ENCODE measurements around the gene OR10A4. TPM values are rescaled to one million over a fixed set of nuclear protein-coding genes. Genes with fewer than 3 reads are reported as not detected.

OR10A4 gene
- total and polyA plus RNA-seq, 2 donors (not counting 1 experiment from before 2014, with no cell fraction given), result not detected

GRCh38 chr11:6844356-6844755 is 32.1 kb upstream of the OR10A4 start:
- ATAC-seq (ENCODE audit: low read depth) (no peak), DNase-seq (no peak)
- H3K4me1 Mint-ChIP-seq, result no peaks in the 10 kb centered on the region
- H3K36me3 ChIP-seq (replicated peaks in 1 of 2; ENCODE audit: control extremely low read depth in 1 of 2, control insufficient read depth in 1 of 2, extremely low read depth in 1 of 2, insufficient read depth in 2 of 2, low read length in 1 of 2), result no peaks in the 10 kb centered on the region
- no peaks in the 10 kb centered on the region for H3K9me3 ChIP-seq (ENCODE audit: control extremely low read depth in 1 of 3, control insufficient read depth in 2 of 3, insufficient read depth in 1 of 3, low read length in 2 of 3)
- H3K9ac ChIP-seq (ENCODE audit: low read length), result no peak overlapping the region
- no peak overlapping the region for H3K4me3 Mint-ChIP-seq
- no peak overlapping the region for H3K4me3 ChIP-seq (ENCODE audit: control extremely low read depth in 1 of 5, extremely low read depth in 1 of 5, insufficient read depth in 1 of 5, low read depth in 2 of 5, low read length in 4 of 5)
- H3K27ac Mint-ChIP-seq, result no peak overlapping the region
- no peak overlapping the region for H2AFZ ChIP-seq (ENCODE audit: insufficient read depth, low read depth, low read length, poor library complexity, severe bottlenecking)
- ChIA-PET CTCF (no interaction called here), POLR2A (no interaction called here)
- H3K4me1 ChIP-seq (ENCODE audit: control insufficient read depth in 2 of 2, insufficient read depth in 2 of 2, low read length in 2 of 2), result no peaks in the 10 kb centered on the region
- H3K79me2 ChIP-seq (ENCODE audit: control insufficient read depth, insufficient read depth, low read length), result no peaks in the 10 kb centered on the region
- intact Hi-C loops (cut with micrococcal nuclease), result no loop called here
- H4K20me1 ChIP-seq (ENCODE audit: control insufficient read depth, insufficient read depth, low read length, poor library complexity, severe bottlenecking), result no peaks in the 10 kb centered on the region
- peaks cover 0 to 3% (median 0%) of the 10 kb centered on the region in 4 experiments for H3K27me3 ChIP-seq (replicated peaks in 1 of 4; ENCODE audit: control extremely low read depth in 1 of 4, control insufficient read depth in 3 of 4, insufficient read depth in 4 of 4, low read length in 3 of 4)
- 100% methylated on average over 2 of the region's 5 CpGs for WGBS (ENCODE audit: insufficient coverage)
- H3K27me3 Mint-ChIP-seq, result peaks cover 8% of the 10 kb centered on the region
- TF ChIP-seq EZH2 (IDR thresholded peaks at IDR 0.05; ENCODE audit: borderline replicate concordance, insufficient read depth, low read depth, low read length, poor library complexity, severe bottlenecking) (no peak), CTCF (IDR thresholded peaks at IDR 0.05) (no peak)
- no peaks in the 10 kb centered on the region for H3K9me3 Mint-ChIP-seq (ENCODE audit: insufficient read depth)
- H3K4me2 ChIP-seq (replicated peaks; ENCODE audit: low read depth, low read length, poor library complexity, severe bottlenecking), result no peak overlapping the region
- H3K27ac ChIP-seq (ENCODE audit: low read length in 2 of 2), result no peak overlapping the region

- Mint-ChIP-seq H3K4me3 (no peak within 1 kb of the TSS), H3K9me3 (ENCODE audit: insufficient read depth) (no peaks in the 10 kb centered on the region), H3K4me1 (no peaks in the 10 kb centered on the region), H3K27ac (no peak within 1 kb of the TSS), H3K27me3 (peaks cover 8% of the 10 kb centered on the region)
- Histone ChIP-seq H3K9me3 (ENCODE audit: control extremely low read depth in 1 of 3, control insufficient read depth in 2 of 3, insufficient read depth in 1 of 3, low read length in 2 of 3) (no peaks in the 10 kb centered on the region), H3K79me2 (ENCODE audit: control insufficient read depth, insufficient read depth, low read length) (no peaks in the 10 kb centered on the region), H3K9ac (ENCODE audit: low read length) (no peak within 1 kb of the TSS), H3K36me3 (replicated peaks in 1 of 2; ENCODE audit: control extremely low read depth in 1 of 2, control insufficient read depth in 1 of 2, extremely low read depth in 1 of 2, insufficient read depth in 2 of 2, low read length in 1 of 2) (no peaks in the 10 kb centered on the region), H3K4me3 (ENCODE audit: control extremely low read depth in 1 of 5, extremely low read depth in 1 of 5, insufficient read depth in 1 of 5, low read depth in 2 of 5, low read length in 4 of 5) (no peak within 1 kb of the TSS), H3K27ac (ENCODE audit: low read length in 2 of 2) (no peak within 1 kb of the TSS), H4K20me1 (ENCODE audit: control insufficient read depth, insufficient read depth, low read length, poor library complexity, severe bottlenecking) (no peaks in the 10 kb centered on the region), H3K4me2 (replicated peaks; ENCODE audit: low read depth, low read length, poor library complexity, severe bottlenecking) (no peak within 1 kb of the TSS), H3K27me3 (replicated peaks in 1 of 4; ENCODE audit: control extremely low read depth in 1 of 4, control insufficient read depth in 3 of 4, insufficient read depth in 4 of 4, low read length in 3 of 4) (peaks cover 0 to 3% (median 0%) of the 10 kb centered on the region in 4 experiments), H3K4me1 (ENCODE audit: control insufficient read depth in 2 of 2, insufficient read depth in 2 of 2, low read length in 2 of 2) (no peaks in the 10 kb centered on the region), H2AFZ (ENCODE audit: insufficient read depth, low read depth, low read length, poor library complexity, severe bottlenecking) (no peak within 1 kb of the TSS)
- ATAC-seq (ENCODE audit: low read depth), result no peak
- no peak for TF ChIP-seq EZH2 (IDR thresholded peaks at IDR 0.05; ENCODE audit: borderline replicate concordance, insufficient read depth, low read depth, low read length, poor library complexity, severe bottlenecking)
- TF ChIP-seq CTCF (IDR thresholded peaks at IDR 0.05), result no peak
- POLR2A ChIA-PET, result no interaction called here
- DNase-seq, result no peak
- CTCF ChIA-PET, result no interaction called here
- WGBS (ENCODE audit: insufficient coverage), result 80% methylated on average over 1 of the region's 3 CpGs
- intact Hi-C loops (cut with micrococcal nuclease), result no loop called here
These were observed 31.0 kb upstream of the OR10A4 start, which contains the start of gene OR10A5 for GRCh38 chr11:6845383-6845782. Gene OR10A5 (plus strand): TSS chr11:6845683. CDS start chr11:6845683, 0 bp downstream.
